GM12878 (cell line): ENCODE data around the gene RYR2.

Source experiments
- ATF7 ChIP-seq: fragments of 450-650 bp; IDR thresholded peaks from 2 replicates; pipeline ENCODE4 v1.6.1; 2016; ENCODE audit warnings: low read depth, mild to moderate bottlenecking
- CBX5 ChIP-seq: sonication (generic); IDR thresholded peaks from 2 replicates; pipeline ENCODE4 v1.6.1; 2016; ENCODE audit warnings: low read depth, moderate library complexity, mild to moderate bottlenecking, inconsistent platforms
- CREB1 ChIP-seq: IDR thresholded peaks from 2 replicates; pipeline ENCODE4 v1.6.1; 2012; ENCODE audit warnings: low read depth, mild to moderate bottlenecking, inconsistent platforms
- EZH2 ChIP-seq: IDR thresholded peaks from 2 replicates; pipeline ENCODE4 v1.6.1; 2012; ENCODE audit warnings: low read depth, mild to moderate bottlenecking, control low read depth, inconsistent platforms, low read length, borderline replicate concordance; ENCODE audit not compliant: control insufficient read depth
- FOS ChIP-seq: IDR thresholded peaks from 3 replicates; pipeline ENCODE4 v1.6.1; 2011; ENCODE audit warnings: borderline replicate concordance; ENCODE audit not compliant: insufficient read length; ENCODE audit errors: extremely low read depth
- HDGF ChIP-seq: fragments of 450-650 bp; IDR thresholded peaks from 2 replicates; pipeline ENCODE4 v1.6.1; 2016; ENCODE audit warnings: antibody characterized with exemption
- POLR2A ChIP-seq: IDR thresholded peaks from 2 replicates; pipeline ENCODE4 v1.6.1; 2011; ENCODE audit warnings: low read depth, mild to moderate bottlenecking, low read length
- POLR2AphosphoS5 ChIP-seq: IDR thresholded peaks from 2 replicates; pipeline ENCODE4 v1.6.1; 2011; ENCODE audit warnings: mild to moderate bottlenecking, low read length, inconsistent platforms
- RAD21 ChIP-seq: IDR thresholded peaks from 2 replicates; pipeline ENCODE4 v1.6.1; 2011; ENCODE audit warnings: mild to moderate bottlenecking, low read depth, low read length, moderate library complexity; ENCODE audit not compliant: insufficient read depth
- TF ChIP-seq, protein P1 (sequence below), 3 experiments: IDR thresholded peaks in 2 of 3; conservative IDR thresholded peaks in 1 of 3; 2 replicates each; pipeline ENCODE4 v1.5.1; 2011; ENCODE audit warnings: low read depth in 3 of 3, low read length in 3 of 3, mild to moderate bottlenecking in 3 of 3, control low read depth in 2 of 3, moderate library complexity in 2 of 3, inconsistent platforms in 1 of 3, mixed read lengths in 1 of 3; ENCODE audit not compliant: control insufficient read depth in 2 of 3, insufficient read depth in 1 of 3; ENCODE audit errors: extremely low read depth in 1 of 3
- TF ChIP-seq, protein P2 (sequence below): fragments of 450-650 bp; IDR thresholded peaks from 2 replicates; pipeline ENCODE4 v1.6.1; 2017; ENCODE audit warnings: borderline replicate concordance
- TF ChIP-seq, protein P3 (sequence below): IDR thresholded peaks from 2 replicates; pipeline ENCODE4 v1.6.1; 2012; ENCODE audit warnings: mild to moderate bottlenecking, low read depth, low read length
- TF ChIP-seq, protein P4 (sequence below): fragments of 450-650 bp; IDR thresholded peaks from 2 replicates; pipeline ENCODE4 v1.6.1; 2017; ENCODE audit warnings: mild to moderate bottlenecking
- TF ChIP-seq, protein P5 (sequence below): IDR thresholded peaks from 2 replicates; pipeline ENCODE4 v1.6.1; 2011; ENCODE audit warnings: low read depth, mild to moderate bottlenecking, low read length, moderate library complexity, borderline replicate concordance; ENCODE audit errors: extremely low read depth

DNA sequence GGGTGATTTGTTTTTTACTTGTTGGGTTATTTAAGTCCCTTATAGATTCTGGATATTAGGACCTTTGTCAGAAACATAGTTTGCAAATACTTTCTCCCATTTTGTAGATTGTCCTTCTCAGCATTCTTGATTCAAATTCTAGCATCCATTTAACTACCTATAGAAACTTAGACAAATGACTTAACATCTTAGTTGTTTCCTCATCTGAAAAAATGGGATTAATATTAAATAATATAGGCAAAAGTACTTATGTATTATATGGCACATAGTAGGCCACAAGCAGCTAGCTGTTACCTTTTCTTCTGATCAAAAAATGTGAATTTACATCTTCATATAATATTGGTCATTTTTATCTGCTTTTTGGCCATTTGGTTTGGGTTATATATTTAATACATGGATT lies 541.3 kb downstream of the RYR2 start:
- TF ChIP-seq POLR2A (no peak), POLR2AphosphoS5 (no peak), ATF7 (no peak), EZH2 (no peak), RAD21 (no peak), CREB1 (no peak), HDGF (no peak), CBX5 (no peak), FOS (no peak)
- TF ChIP-seq, protein P1, sequence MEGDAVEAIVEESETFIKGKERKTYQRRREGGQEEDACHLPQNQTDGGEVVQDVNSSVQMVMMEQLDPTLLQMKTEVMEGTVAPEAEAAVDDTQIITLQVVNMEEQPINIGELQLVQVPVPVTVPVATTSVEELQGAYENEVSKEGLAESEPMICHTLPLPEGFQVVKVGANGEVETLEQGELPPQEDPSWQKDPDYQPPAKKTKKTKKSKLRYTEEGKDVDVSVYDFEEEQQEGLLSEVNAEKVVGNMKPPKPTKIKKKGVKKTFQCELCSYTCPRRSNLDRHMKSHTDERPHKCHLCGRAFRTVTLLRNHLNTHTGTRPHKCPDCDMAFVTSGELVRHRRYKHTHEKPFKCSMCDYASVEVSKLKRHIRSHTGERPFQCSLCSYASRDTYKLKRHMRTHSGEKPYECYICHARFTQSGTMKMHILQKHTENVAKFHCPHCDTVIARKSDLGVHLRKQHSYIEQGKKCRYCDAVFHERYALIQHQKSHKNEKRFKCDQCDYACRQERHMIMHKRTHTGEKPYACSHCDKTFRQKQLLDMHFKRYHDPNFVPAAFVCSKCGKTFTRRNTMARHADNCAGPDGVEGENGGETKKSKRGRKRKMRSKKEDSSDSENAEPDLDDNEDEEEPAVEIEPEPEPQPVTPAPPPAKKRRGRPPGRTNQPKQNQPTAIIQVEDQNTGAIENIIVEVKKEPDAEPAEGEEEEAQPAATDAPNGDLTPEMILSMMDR (IDR thresholded peaks at IDR 0.05 in 2 of 3, conservative IDR thresholded peaks at IDR 0.05 in 1 of 3; ENCODE audit: control insufficient read depth in 2 of 3, extremely low read depth in 1 of 3, insufficient read depth in 1 of 3, low read depth in 3 of 3, low read length in 3 of 3): no peak
- TF ChIP-seq, protein P2, sequence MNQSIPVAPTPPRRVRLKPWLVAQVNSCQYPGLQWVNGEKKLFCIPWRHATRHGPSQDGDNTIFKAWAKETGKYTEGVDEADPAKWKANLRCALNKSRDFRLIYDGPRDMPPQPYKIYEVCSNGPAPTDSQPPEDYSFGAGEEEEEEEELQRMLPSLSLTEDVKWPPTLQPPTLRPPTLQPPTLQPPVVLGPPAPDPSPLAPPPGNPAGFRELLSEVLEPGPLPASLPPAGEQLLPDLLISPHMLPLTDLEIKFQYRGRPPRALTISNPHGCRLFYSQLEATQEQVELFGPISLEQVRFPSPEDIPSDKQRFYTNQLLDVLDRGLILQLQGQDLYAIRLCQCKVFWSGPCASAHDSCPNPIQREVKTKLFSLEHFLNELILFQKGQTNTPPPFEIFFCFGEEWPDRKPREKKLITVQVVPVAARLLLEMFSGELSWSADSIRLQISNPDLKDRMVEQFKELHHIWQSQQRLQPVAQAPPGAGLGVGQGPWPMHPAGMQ: no peak
- TF ChIP-seq, protein P3, sequence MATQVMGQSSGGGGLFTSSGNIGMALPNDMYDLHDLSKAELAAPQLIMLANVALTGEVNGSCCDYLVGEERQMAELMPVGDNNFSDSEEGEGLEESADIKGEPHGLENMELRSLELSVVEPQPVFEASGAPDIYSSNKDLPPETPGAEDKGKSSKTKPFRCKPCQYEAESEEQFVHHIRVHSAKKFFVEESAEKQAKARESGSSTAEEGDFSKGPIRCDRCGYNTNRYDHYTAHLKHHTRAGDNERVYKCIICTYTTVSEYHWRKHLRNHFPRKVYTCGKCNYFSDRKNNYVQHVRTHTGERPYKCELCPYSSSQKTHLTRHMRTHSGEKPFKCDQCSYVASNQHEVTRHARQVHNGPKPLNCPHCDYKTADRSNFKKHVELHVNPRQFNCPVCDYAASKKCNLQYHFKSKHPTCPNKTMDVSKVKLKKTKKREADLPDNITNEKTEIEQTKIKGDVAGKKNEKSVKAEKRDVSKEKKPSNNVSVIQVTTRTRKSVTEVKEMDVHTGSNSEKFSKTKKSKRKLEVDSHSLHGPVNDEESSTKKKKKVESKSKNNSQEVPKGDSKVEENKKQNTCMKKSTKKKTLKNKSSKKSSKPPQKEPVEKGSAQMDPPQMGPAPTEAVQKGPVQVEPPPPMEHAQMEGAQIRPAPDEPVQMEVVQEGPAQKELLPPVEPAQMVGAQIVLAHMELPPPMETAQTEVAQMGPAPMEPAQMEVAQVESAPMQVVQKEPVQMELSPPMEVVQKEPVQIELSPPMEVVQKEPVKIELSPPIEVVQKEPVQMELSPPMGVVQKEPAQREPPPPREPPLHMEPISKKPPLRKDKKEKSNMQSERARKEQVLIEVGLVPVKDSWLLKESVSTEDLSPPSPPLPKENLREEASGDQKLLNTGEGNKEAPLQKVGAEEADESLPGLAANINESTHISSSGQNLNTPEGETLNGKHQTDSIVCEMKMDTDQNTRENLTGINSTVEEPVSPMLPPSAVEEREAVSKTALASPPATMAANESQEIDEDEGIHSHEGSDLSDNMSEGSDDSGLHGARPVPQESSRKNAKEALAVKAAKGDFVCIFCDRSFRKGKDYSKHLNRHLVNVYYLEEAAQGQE: no peak
- TF ChIP-seq, protein P4, sequence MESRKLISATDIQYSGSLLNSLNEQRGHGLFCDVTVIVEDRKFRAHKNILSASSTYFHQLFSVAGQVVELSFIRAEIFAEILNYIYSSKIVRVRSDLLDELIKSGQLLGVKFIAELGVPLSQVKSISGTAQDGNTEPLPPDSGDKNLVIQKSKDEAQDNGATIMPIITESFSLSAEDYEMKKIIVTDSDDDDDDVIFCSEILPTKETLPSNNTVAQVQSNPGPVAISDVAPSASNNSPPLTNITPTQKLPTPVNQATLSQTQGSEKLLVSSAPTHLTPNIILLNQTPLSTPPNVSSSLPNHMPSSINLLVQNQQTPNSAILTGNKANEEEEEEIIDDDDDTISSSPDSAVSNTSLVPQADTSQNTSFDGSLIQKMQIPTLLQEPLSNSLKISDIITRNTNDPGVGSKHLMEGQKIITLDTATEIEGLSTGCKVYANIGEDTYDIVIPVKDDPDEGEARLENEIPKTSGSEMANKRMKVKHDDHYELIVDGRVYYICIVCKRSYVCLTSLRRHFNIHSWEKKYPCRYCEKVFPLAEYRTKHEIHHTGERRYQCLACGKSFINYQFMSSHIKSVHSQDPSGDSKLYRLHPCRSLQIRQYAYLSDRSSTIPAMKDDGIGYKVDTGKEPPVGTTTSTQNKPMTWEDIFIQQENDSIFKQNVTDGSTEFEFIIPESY: no peak
- TF ChIP-seq, protein P5, sequence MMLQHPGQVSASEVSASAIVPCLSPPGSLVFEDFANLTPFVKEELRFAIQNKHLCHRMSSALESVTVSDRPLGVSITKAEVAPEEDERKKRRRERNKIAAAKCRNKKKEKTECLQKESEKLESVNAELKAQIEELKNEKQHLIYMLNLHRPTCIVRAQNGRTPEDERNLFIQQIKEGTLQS: no peak
